Epithelial cell of prostate (primary cell): ENCODE results near the gene CADPS.

Experiments
- DNase-seq: peaks from one replicate; pipeline ENCODE4 v3.0.0-alpha.2; 2011; ENCODE audit warnings: low read depth, low spot score
- H3K27ac ChIP-seq: fragments of 450-650 bp; 2 replicates; pipeline ENCODE4 v1.5.1; 2017; ENCODE audit warnings: mild to moderate bottlenecking

CADPS gene

DNA sequence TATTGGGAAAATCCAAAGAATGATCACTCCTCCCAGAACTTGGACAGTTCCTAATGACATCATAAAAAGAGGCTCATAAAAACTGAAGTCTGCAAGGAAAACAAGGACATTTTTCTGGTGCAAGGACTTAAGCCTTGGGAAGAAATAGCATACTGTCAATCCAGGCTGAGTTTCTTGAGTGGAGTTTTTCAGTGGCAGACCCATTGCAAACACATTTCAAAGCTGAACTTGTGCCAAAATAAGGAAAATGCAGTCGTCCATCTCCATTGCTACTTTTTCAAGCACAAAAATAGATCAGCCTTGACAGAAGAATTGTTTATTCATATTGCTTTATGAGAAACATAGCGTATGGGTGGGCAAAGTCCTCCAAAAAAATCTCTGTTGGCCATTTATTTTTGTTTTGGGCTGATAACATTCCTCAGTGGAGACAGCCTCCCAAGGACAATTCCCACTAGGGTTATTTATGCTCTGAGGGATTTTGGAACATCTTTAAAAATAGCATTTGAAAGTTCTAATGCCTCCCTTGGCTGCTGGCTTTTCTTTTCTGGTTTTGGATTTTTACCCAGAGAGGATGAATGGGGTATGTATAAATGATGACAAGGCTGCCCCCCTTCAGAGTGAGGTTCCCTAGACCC, 220.0 kb downstream of the CADPS start:
- no peak overlapping the region for H3K27ac ChIP-seq
- no peak for DNase-seq

DNA sequence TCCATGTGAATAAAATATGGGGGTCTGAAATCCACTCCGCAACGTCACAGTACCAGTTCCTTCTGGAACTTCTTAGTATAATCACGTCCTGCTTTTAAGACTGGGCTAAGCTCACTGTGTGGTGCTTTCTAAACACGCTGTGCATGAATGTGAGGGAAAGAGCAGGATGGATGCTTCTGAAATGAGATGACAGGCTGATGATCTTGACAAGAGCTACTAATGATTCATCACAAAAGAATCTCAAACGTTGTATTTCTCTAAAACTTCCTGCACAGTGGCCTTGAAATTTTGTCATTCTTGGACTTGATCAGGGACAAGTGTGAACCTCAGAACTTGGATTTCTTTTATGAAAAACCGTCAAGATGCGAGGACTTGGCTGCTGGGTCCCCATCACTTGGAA, 221.4 kb downstream of the CADPS start:
- H3K27ac ChIP-seq, result no peak overlapping the region
- no peak for DNase-seq

DNA sequence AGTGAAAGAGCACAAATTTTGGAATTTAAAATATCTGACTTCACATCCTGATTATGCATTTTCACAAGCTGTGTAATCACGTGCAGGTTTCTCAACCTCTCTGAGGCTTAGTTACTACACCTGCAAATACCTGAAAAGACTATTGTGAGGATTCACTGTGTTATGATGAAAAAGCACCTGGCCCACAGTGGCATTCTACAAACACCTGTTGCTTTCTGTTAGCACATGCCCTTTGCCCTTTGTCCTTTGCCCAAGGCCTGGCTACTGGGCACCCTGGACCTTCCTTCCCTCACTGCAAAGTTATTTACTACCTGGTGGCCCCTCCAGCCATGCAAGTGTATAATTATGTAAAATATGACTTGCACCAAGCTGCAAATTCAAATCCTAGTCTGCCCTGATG, 227.5 kb downstream of the CADPS start:
- no peak overlapping the region for H3K27ac ChIP-seq

DNA sequence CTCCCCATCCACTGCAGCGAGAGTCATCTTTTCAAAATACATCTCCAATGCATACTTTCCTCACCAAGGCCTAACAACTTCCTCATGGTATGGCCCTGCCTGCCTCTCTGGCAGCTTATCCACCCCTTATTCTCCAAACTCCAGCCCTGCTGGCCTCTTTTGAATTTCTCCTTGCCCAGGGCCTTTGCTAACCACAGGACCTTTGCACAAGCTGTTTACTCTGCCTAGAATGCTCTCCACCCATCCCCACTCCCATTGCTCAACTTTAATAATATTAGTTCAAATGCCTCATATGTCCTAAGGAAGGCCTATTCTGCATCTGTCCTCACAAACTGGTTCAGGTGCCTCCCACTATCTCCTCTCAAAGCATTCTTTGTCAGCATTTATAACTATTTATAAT, 230.7 kb downstream of the CADPS start:
- no peak overlapping the region for H3K27ac ChIP-seq
- DNase-seq, result no peak

More for the DNA sequence above, 227.5 kb downstream of the CADPS start:
- no peak for DNase-seq

DNA sequence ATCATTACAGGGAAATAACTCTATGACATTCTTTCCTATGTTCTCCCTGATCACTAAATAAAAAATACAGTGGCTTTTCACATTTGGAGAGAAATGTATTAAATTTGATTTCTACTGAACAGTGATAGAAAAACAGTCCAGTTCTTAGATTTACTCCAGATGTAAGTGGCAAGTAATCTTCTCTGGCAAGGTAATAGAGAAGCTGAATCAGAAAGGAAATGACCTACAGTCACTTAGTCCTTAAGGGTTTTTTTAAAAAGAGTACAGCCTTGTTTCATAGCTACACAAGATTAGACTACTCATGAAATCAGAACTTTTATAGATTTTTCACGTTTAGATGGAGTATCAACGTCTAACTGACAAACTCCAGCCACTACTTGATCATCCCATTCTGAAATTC, 236.9 kb downstream of the CADPS start:
- no peak overlapping the region for H3K27ac ChIP-seq
- DNase-seq, result no peak

DNA sequence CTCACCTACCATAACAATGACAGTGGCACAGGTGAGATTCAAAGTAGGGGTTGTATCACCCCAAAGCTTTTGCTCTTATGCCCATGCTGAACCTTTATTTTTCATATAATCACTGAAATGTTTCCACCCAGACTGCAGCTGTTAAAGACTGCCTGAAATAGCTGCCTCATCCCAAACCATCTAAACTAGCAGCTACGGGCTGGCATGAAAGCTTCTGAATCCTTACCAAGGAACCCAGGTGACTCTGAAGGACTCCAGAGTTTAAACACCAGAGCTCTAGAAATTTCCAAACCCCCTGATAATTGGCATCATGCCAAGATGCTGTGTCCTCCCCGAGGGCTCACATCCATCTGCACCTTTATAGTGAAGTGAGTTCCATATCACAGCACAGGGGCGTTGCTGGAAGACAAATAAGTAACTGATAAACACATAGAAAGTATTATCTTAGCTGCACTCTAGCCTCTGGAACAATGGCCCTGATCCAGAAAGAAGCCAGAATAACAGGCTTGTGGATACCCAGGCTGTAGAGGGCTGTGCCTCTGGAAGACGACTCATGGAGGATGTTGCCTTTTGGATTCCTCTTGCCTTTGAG, 238.9 kb downstream of the CADPS start:
- no peak for DNase-seq

DNA sequence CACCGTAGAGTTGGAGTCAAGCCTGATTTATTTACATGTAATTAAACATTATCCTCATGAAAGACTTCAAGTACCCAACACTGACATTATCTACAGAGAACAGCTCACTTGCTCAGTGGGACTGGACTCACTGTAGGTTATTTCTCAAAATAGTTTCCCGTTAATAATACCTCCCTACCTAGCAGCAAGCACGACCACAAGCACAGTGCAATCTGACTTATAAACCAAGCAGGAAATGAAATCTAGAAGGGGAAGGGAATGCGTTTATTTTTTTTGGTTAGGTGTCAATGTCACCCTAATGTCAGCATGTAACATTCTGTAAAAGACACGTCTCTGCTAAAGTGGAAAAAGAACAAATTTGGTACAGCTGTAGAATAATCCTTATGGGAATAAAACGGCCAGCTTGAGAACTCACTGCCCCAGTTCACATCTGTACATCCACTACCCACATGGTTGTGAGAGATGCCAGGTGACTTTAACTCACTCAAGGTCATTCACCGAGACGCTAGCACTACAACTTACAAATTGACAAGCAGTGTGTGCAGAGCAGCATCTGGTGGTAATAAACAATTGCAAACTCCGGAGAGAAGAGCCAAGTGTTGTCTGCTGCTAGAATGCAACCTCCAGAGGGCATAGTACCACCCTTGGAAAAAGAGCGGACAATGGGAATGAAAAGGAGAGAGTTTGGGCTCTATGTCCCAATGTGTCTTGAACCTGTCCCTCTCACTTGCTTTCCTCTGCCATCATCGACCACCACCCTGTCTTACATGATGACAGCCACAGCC, 242.5 kb downstream of the CADPS start:
- no peak for DNase-seq
- no peak overlapping the region for H3K27ac ChIP-seq

More for the DNA sequence above, 238.9 kb downstream of the CADPS start:
- no peak overlapping the region for H3K27ac ChIP-seq

DNA sequence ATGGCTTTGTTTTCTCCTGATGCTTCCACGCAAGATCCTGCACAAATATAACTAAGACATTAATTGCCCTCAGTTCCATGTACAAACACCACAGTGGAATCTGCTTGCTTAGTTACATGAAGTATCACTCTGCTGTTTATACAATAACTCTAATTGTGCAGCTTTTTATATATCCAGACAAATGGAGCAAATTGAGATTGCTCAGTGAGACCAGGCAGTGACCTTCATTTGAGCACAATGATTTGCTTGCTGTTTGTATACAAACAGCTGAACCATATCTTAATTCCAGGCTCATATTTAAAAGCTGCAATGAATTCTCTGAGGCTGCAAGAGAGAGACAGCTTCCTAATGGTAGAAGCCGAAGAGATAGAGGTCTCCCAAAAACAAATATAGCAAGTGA, 243.7 kb downstream of the CADPS start:
- DNase-seq, result no peak
- no peak overlapping the region for H3K27ac ChIP-seq

DNA sequence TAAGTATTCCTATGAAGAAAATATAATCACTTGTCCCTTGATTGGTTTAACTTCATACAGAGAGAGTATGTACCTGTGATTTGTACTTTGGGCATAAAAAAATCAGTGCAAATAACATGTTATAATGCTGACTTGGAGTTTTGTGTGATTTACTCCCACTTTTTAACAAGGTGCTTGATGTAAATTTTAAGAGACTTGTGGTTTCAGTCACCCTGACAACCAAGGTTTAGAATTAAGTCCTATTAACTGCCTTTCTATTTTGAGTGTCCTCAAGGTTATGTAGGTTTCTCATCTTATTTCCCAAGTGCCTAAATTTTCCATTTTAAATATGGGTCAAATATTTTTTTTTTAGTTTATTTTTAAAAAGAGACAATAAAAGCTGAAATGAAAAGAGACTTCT, 244.6 kb downstream of the CADPS start:
- no peak for DNase-seq
- H3K27ac ChIP-seq, result no peak overlapping the region

DNA sequence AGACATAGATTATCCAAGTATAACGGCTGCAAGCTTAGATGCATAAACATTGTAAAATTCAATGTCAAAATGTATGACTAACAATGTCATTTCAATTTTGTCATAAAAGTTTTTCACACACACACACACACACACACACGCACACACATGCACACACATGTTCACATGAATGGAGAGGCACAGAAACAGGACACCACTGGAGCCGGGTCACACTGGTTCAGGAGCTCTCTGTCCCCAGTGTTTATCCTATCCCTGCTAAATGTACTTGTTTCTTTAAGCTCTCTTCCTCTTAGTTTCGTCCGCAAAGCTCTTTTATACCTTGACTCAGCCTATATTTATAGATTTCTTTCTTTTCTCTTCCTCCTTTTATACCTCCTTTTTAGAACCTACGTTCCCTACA, 249.9 kb downstream of the CADPS start:
- no peak for DNase-seq
- H3K27ac ChIP-seq, result no peak overlapping the region

DNA sequence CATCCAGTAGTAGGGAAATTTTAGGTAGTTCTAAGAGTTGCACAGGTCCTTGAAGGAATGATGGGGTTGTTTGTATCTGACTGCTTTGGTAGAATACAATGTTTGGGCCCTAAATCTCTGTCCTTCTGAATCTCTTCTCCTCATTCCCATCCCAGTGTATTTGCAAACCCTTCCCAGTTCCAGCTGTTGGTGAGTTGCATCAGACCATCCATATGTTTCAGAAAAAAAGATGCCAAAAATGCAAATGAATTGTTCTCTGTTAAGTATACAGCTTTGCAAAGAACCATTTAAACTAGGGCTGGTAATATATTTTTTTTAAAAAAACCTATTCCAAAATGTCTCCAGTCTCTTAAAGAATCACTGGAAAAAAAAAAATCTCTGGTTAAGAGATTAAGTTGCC, 251.0 kb downstream of the CADPS start:
- no peak for DNase-seq
- no peak overlapping the region for H3K27ac ChIP-seq

DNA sequence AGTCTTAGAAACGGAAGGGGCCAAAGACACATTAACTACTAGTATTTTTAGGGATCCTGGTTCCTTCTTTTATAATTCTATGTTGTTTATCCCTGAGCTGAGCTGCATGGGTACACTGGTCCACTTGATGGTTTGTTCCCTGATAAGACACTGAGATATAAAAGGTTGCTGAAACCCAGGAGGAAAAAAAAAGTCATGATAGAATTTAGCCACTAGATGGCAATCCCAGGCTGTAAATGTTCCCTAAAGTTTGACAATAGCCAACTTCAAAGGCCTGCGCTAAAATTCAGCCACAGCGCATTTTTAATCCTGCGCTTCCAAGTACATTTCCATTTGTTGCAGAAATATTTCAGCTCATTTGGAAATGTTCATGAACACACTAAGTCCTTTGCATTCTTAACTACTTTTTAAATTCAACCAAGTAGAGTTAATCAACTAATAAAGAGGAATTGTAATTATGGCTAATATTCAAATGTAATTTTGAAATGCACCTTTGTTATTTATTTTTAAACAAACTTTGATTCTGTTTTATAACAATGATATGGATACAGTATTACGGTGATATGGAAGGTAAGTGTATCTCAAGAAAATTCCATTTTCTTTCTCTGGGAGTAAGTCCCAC, 252.6 kb downstream of the CADPS start:
- H3K27ac ChIP-seq, result no peak overlapping the region
- DNase-seq, result no peak

DNA sequence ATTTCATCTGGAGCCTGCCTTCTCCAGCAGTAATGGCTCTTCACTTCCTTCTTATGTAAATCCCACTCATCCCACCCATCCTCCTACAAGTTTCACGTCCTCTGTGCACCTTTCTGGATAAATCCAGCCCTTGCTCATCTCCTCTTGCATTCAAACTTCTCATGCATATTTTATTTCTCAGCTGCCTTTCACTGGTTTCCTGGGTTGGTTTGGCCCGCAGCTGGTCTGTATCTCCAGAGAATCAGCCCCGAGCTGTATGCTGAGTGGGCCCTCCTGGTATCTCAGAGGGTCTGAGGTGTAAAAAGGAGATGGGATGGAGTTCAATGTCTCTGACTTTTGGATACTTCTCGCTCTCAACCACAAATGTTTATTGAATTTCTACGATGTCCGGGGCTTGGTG, 253.3 kb downstream of the CADPS start:
- no peak overlapping the region for H3K27ac ChIP-seq
- DNase-seq, result no peak

DNA sequence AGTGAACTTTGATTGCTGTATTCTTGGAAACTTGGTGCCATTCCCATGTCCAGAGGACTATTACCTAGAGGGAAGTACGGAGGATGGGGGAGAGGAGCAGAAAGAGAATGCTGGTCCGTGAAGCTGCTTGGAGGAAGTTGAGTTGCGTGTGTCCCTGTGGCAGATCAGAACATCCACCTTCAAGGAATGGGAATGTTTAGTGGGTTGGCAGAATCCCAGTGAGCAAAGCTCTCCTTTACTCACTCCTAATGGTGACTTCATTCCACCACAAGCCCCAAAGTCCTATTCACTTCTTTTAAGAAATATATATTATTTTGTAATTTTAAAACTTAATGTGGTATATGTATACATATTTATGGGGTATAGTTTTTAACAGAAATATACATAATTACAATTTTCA, 254.0 kb downstream of the CADPS start:
- DNase-seq, result no peak
- no peak overlapping the region for H3K27ac ChIP-seq

DNA sequence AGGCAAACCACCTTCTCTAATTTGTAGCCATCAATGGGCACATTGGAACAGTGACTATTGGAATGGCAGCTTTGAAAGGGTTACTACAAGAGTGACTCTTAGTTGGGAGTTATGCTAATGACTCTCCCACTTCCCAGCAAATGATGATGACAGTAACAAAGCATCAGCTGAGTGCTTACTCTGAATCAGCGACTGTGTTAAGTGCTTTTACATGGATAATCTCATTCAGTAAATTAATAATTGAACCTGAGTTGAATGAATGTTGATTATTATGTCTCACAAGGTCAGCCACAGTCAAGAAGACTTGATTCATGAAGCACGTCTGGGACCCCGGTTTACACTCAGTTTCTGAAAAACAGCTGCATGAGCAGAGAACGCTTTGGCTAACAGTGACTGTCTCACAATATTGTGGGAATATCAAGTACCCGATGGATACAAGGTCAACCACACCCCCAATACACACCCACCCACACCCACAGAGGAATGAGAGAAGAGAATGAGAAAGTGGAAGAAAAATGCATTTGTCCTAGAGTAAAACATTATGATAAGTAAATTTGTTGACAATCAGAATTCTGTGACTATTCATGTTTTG, 259.9 kb downstream of the CADPS start:
- no peak for DNase-seq
- H3K27ac ChIP-seq, result peak overlapping the region; percentile 67

DNA sequence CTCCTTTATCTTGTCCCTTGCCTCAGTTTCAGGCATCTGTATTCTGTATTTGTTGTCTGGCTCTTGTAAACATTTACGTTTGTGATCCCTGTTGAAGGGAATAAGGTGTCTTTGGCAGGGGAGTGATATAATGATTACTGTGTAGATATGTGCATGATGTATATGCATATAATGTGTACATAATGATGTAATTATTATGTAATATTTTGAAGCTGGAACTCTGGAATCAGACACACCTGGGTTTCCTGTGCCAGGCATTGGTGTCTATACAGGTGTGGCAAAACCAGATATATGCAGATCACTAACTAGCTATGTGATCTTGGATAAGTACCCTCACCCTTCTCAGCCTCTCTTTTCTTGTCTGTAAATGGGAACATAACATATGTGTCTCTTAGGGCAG, 260.7 kb downstream of the CADPS start:
- DNase-seq, result no peak
- peak overlapping the region; percentile 67 for H3K27ac ChIP-seq

DNA sequence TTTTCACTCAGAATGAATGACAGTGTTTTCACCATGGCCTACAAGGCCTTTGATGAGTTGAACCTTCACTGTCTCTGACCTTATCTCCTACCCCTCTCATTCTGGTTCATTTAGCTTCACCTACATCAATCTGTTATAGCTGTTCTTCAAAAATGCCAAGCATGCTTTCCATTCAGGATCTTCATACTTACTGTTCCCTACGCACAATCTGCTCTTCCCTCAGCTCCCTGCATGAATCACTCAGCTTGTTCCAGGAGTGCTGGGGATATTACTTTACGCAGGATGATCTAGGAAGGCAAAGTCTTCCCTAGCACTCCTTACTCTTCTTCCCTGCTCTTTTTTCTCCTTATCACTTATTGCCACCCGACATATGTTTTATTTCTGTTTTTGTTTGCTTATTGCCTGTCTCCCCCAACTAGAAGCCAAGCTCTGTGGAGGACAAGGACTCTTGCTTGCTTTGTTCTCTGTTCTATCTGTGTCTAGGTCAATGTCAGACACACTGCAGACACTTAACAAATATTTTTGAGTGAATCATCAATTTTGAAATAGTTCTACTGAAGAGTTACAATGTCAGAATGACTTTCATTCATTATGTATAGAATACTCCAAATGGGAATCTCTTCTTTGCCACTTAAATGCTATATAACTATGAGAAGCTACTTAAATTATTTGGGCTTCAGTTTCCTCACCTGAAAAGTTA, 263.5 kb downstream of the CADPS start:
- H3K27ac ChIP-seq, result peak overlapping the region; percentile 52

DNA sequence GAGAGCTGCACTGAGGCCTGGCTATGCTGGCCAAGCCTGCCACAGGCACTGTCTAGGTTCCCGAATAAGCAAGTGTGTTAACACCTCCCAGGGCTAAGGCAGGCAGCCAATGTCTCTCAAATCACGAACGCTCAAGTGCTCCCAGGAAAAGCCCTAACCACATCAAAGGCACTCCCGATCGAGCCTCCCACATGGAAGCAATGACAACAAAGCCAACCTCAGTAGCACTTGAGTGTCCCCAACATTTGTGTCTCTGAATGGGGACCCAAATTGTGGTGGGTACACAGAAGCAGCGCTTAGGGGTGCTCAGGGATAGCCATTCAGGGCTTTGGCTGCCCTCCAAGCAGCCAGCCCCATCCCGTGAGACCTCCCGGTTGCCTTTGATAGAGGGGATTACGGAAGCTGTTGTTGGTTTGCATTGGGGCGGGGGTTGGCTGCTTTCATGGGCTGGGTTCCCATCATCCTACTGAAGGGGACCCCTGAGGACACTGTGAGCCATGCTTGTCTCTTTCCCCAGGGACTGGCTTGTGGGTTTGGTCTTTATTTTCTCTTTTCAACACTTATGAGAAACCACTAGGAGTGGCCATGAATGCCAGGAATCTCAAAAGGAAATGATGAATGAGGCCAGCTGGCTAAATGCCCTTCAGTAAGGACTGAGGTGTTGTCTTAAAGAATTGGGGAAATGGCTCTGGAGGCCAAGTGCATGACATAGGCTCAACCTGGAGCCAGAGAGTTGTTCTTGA, 267.8 kb downstream of the CADPS start:
- peak; percentile 29 for DNase-seq
- peak overlapping the region; percentile 88 for H3K27ac ChIP-seq

More for the DNA sequence above, 263.5 kb downstream of the CADPS start:
- DNase-seq, result no peak

DNA sequence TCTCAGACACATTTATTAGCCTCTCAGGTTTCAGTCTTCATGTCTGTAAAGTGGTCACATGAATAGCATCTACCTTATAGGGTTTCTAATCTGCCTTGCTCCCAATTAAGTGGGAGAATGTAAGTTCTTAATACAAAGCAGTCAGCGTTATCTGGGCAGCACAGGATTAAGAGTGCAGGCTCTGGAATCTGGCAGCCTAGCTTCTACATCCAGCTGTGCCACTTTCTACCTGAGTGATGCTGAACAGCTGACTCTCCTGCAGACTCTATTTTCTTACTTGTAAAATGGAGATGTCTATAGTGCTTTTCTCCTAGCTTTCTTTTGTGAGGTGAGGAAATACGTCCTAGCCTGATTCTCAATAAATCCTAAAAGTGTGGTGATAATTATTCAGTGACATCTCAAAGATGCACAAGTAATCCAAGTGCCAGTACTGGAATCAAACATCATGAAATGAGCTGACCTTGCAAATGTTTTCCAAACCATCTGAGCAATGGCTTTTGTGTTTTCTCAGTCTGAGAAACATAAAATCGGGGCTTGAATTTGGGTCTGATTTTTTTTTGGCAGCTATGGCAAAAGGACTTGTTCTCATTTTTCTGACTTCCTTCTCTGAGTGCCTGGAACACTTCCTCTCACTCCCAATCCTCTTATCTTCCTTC, 269.7 kb downstream of the CADPS start:
- no peak for DNase-seq
- H3K27ac ChIP-seq, result peak overlapping the region; percentile 99
